DOHH2 (cell line): ENCODE measurements around the gene CATSPERZ.

Experiments used
- H3F3A ChIP-seq: fragments of 200-600 bp; sonication (generic), shearing (Covaris generic); 2 replicates; pipeline ENCODE4 v1.6.0; 2016; ENCODE audit warnings: antibody characterized with exemption, mild to moderate bottlenecking; ENCODE audit not compliant: control insufficient read depth, insufficient read depth
- H3K27ac ChIP-seq: fragments of 200-600 bp; sonication (generic); 2 replicates; pipeline ENCODE4 v1.5.1; 2014; ENCODE audit warnings: low read depth, mild to moderate bottlenecking, low read length, moderate library complexity
- H3K27me3 ChIP-seq: fragments of 200-600 bp; sonication (generic); 2 replicates; pipeline ENCODE4 v1.6.1; 2014; ENCODE audit warnings: mild to moderate bottlenecking, low read length, mixed read lengths; ENCODE audit not compliant: control insufficient read depth
- H3K36me3 ChIP-seq: fragments of 200-600 bp; sonication (generic); 2 replicates; pipeline ENCODE4 v1.6.1; 2014; ENCODE audit warnings: mild to moderate bottlenecking, low read length, moderate library complexity, mixed read lengths; ENCODE audit not compliant: control insufficient read depth
- H3K4me1 ChIP-seq: fragments of 200-600 bp; sonication (generic); 2 replicates; pipeline ENCODE4 v1.6.1; 2014; ENCODE audit warnings: mild to moderate bottlenecking, low read length, mixed read lengths; ENCODE audit not compliant: control insufficient read depth
- H3K4me2 ChIP-seq: fragments of 200-600 bp; sonication (generic); 2 replicates; pipeline ENCODE4 v1.6.0; 2014; ENCODE audit warnings: mild to moderate bottlenecking, low read length, moderate library complexity
- H3K4me3 ChIP-seq: fragments of 200-600 bp; sonication (generic); 2 replicates; pipeline ENCODE4 v1.5.1; 2014; ENCODE audit warnings: mild to moderate bottlenecking, low read length, mixed read lengths
- H3K79me2 ChIP-seq: fragments of 200-600 bp; sonication (generic); 2 replicates; pipeline ENCODE4 v1.6.1; 2014; ENCODE audit warnings: mild to moderate bottlenecking, low read length, mixed read lengths; ENCODE audit not compliant: control insufficient read depth
- H3K9me2 ChIP-seq: fragments of 200-600 bp; sonication (generic); replicated peaks from 2 replicates; pipeline ENCODE4 v1.6.1; 2014; ENCODE audit warnings: mild to moderate bottlenecking, low read length, mixed read lengths; ENCODE audit not compliant: control insufficient read depth
- H3K9me3 ChIP-seq: fragments of 200-600 bp; sonication (generic); 2 replicates; pipeline ENCODE4 v1.6.1; 2014; ENCODE audit warnings: antibody characterized with exemption, low read length, mixed read lengths; ENCODE audit not compliant: control insufficient read depth, insufficient read depth
- H4K20me1 ChIP-seq: fragments of 200-600 bp; sonication (generic); 2 replicates; pipeline ENCODE4 v1.6.0; 2014; ENCODE audit warnings: low read depth, mild to moderate bottlenecking, antibody characterized with exemption, low read length, moderate library complexity; ENCODE audit not compliant: control insufficient read depth, insufficient read depth
- EZH2phosphoT487 ChIP-seq: fragments of 200-600 bp; sonication (generic); IDR thresholded peaks from 2 replicates; pipeline ENCODE4 v1.6.1; 2017; ENCODE audit warnings: borderline replicate concordance, mild to moderate bottlenecking, antibody characterized with exemption, low read length, moderate library complexity, mixed read lengths
- TF ChIP-seq, protein P1 (sequence below): fragments of 200-600 bp; sonication (generic); IDR thresholded peaks from one replicate; pipeline ENCODE4 v1.5.1; 2014; ENCODE audit warnings: antibody characterized with exemption, mild to moderate bottlenecking, low read depth, low read length; ENCODE audit not compliant: poor library complexity, severe bottlenecking

The CATSPERZ gene

DNA sequence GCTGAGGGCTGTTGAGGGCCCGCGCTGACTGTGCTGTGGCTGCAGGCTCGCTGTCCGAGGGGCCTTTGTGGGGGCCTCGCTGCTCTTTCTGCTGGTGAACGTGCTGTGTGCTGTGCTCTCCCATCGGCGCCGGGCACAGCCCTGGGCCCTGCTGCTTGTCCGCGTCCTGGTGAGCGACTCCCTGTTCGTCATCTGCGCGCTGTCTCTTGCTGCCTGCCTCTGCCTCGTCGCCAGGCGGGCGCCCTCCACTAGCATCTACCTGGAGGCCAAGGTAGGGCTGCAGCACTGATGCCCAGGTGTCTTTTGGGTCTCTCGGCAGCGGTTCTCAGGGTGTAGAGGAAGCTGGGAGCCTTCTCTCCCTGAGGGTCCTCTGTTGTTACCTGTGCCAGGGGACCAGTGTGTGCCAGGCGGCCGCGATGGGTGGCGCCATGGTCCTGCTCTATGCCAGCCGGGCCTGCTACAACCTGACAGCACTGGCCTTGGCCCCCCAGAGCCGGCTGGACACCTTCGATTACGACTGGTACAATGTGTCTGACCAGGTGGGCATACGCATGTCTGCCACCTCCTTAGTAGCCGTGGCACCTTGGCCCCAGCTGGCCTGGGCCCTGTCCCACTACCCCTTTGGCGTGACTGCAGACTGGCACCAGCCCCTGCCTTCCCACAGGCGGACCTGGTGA lies 12.3 kb upstream of the CATSPERZ start:
- Histone ChIP-seq H3K36me3 (no peaks in the 10 kb centered on the region), H3K9me3 (no peaks in the 10 kb centered on the region), H3K79me2 (peaks cover 12% of the 10 kb centered on the region), H4K20me1 (no peaks in the 10 kb centered on the region), H3K4me1 (peaks cover 19% of the 10 kb centered on the region), H3K4me2 (no peak overlapping the region), H3K27me3 (peaks cover 19% of the 10 kb centered on the region), H3K27ac (no peak overlapping the region), H3K9me2 (no peaks in the 10 kb centered on the region), H3K4me3 (no peak overlapping the region), H3F3A (peaks cover 2% of the 10 kb centered on the region; the same call in 1 of the 2 replicates)
- TF ChIP-seq, protein P1, sequence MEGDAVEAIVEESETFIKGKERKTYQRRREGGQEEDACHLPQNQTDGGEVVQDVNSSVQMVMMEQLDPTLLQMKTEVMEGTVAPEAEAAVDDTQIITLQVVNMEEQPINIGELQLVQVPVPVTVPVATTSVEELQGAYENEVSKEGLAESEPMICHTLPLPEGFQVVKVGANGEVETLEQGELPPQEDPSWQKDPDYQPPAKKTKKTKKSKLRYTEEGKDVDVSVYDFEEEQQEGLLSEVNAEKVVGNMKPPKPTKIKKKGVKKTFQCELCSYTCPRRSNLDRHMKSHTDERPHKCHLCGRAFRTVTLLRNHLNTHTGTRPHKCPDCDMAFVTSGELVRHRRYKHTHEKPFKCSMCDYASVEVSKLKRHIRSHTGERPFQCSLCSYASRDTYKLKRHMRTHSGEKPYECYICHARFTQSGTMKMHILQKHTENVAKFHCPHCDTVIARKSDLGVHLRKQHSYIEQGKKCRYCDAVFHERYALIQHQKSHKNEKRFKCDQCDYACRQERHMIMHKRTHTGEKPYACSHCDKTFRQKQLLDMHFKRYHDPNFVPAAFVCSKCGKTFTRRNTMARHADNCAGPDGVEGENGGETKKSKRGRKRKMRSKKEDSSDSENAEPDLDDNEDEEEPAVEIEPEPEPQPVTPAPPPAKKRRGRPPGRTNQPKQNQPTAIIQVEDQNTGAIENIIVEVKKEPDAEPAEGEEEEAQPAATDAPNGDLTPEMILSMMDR, result no peak
- TF ChIP-seq EZH2phosphoT487, result no peak

DNA sequence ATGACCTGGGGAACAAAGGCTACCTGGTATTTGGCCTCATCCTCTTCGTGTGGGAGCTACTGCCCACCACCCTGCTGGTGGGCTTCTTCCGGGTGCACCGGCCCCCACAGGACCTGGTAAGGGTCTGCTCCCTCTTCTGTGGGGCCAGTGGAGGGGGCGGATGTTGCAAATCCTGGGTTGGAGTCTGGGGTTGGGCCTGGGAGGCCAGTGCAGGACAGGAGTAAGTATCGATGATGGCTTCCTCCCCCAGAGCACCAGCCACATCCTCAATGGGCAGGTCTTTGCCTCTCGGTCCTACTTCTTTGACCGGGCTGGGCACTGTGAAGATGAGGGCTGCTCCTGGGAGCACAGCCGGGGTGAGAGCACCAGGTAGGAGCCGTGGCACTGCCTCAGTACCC lies 11.8 kb upstream of the CATSPERZ start:
- H3K79me2 ChIP-seq, result peaks cover 8% of the 10 kb centered on the region
- H3K4me3 ChIP-seq, result no peak overlapping the region
- peaks cover 17% of the 10 kb centered on the region for H3K4me1 ChIP-seq
- H3K9me3 ChIP-seq, result no peaks in the 10 kb centered on the region
- no peak overlapping the region for H3K4me2 ChIP-seq
- TF ChIP-seq, protein P1, result no peak
- no peaks in the 10 kb centered on the region for H4K20me1 ChIP-seq
- no peaks in the 10 kb centered on the region for H3K36me3 ChIP-seq
- peaks cover 2% of the 10 kb centered on the region; the same call in 1 of the 2 replicates for H3F3A ChIP-seq
- peaks cover 24% of the 10 kb centered on the region for H3K27me3 ChIP-seq
- no peak overlapping the region for H3K27ac ChIP-seq
- H3K9me2 ChIP-seq, result no peaks in the 10 kb centered on the region

DNA sequence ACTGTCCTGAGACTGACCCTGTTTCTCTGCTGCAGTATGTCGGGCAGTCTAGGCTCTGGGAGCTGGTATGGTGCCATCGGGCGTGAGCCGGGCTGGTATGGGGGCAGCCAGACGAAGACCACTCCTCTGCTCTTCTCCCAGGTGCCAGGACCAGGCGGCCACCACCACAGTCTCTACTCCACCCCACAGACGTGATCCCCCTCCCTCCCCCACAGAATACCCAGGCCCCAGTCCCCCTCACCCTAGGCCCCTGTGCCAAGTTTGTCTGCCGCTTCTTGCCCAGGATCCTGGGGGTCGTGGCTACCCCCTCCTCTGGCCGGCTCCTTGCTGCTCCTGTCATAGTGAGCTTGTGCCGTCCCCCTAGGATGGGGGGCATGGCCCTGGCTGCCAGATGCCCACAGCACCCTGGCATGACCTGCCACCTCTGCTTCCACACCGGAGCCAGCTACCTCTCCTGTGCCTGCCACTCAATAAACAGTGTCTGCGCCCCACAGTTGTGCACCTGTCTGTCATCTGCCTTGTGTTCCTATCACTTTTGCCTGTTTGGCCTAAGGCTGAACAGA lies 11.1 kb upstream of the CATSPERZ start:
- Histone ChIP-seq H3K79me2 (peaks cover 2% of the 10 kb centered on the region), H3K4me2 (no peak overlapping the region), H3K9me3 (no peaks in the 10 kb centered on the region), H3K4me1 (peaks cover 11% of the 10 kb centered on the region), H3K9me2 (no peaks in the 10 kb centered on the region), H4K20me1 (no peaks in the 10 kb centered on the region), H3K27ac (no peak overlapping the region), H3K4me3 (no peak overlapping the region), H3K27me3 (peaks cover 31% of the 10 kb centered on the region), H3F3A (peaks cover 2% of the 10 kb centered on the region; the same call in 1 of the 2 replicates), H3K36me3 (no peaks in the 10 kb centered on the region)
- no peak for TF ChIP-seq EZH2phosphoT487
- TF ChIP-seq, protein P1, result no peak
